ENCODE results near the gene SVIP.

Gene SVIP

DNA sequence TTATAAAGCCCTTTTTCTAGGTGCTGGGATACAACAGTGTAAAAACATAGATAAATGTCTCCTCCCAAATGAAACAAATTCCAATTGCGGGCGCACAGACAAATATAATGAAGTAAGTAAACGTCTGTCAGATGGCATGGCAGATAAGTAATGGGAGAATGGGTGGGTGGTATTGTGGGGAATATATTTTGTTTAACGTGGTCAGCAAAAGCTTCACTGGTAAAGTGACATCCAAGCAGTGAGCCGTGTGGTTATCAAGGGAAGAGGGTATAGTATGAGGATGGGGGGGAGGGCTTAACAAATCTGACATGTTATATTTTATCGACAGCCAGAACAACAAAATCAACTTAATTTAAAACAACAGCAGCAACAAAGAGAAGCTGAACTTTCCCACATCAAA lies 1.2 kb downstream of the SVIP start:
- no peak for DNase-seq (ENCODE audit: insufficient read length)
- TF ChIP-seq TAF1 (IDR thresholded peaks at IDR 0.05; ENCODE audit: borderline replicate concordance, low read depth, low read length) (no peak), POLR2AphosphoS5 (IDR thresholded peaks at IDR 0.05; ENCODE audit: low read depth, low read length) (no peak), POLR2A (IDR thresholded peaks at IDR 0.05; ENCODE audit: low read depth, low read length) (no peak)

DNA sequence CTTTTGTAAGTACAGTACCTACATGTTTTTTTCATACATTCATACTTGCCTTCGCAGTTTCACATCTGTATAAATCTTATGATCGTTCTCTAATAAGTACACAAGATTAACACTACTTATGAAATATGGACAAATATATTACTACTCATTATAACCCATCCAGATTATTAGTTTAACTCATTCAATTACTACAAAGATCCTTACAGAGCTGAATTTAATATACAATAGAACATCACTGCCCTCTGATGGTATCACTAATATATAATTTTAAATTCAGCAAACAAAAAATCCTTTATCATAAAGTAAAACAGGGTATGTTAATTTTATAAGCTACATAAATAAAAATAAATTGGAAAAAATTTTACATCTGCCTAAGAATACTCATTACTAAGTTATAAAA lies 7.4 kb downstream of the SVIP start:
- TF ChIP-seq POLR2AphosphoS5 (IDR thresholded peaks at IDR 0.05; ENCODE audit: low read depth, low read length): no peak
- FAIRE-seq (no peak), DNase-seq (ENCODE audit: insufficient read length) (no peak)

More for the DNA sequence above, 1.2 kb downstream of the SVIP start:
- FAIRE-seq: no peak

DNA sequence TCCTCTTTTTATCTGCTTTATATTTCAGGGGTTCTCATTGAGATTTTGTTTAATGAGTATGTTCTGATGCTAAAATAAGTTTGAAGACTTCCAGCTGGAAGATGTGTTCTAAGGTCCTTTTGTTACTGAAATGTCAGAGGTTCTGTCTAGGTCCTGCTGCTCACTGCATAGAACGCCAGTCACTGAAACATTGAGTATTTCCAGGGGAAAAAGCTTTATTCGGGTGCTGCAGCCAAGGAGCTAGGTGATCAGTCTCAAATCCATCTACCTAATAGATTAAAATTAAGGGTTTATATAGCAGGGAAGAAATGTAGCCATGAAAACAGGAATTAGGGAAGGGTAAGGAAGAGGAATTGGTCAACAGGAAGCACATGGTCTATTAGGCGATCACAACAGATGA lies 19.7 kb downstream of the SVIP start:
- TF ChIP-seq TAF1 (IDR thresholded peaks at IDR 0.05; ENCODE audit: borderline replicate concordance, low read depth, low read length): no peak
- TF ChIP-seq POLR2A (IDR thresholded peaks at IDR 0.05; ENCODE audit: low read depth, low read length): no peak
- no peak for TF ChIP-seq POLR2AphosphoS5 (IDR thresholded peaks at IDR 0.05; ENCODE audit: low read depth, low read length)
- FAIRE-seq: peak; percentile 21
- DNase-seq (ENCODE audit: insufficient read length): no peak

DNA sequence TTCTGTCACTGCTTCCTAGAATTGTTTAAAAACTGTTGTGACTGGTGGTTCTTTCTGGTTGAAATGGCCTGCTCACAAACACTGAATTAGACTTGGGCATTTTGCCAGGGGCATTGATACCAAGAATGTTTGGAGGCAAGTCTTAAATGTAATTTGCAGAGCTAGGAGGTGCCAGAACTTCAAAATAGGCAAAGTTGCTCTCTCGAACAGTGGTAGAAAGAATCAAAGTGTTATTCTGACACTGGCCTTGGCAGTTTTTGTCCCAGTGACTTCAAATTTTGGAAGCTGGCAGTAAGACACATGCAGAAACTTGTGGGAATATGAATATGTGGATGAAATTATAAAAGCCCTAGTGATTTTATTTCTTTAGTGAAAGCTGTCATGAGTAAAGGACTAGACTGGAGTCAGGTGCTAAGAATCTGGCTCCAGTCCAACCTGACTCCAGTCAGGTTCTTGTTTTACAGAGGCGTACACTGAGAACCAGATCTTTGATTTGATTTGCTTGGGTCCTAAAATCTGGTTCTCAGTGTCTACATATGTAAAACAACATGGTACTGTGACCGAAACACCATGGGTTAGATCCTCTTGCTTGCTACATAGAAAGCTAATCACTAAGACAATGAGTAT lies 20.9 kb downstream of the SVIP start:
- DNase-seq (ENCODE audit: insufficient read length) (no peak), FAIRE-seq (peak; percentile 78)
- TF ChIP-seq POLR2AphosphoS5 (IDR thresholded peaks at IDR 0.05; ENCODE audit: low read depth, low read length): no peak
- no peak for TF ChIP-seq POLR2A (IDR thresholded peaks at IDR 0.05; ENCODE audit: low read depth, low read length)
- no peak for TF ChIP-seq TAF1 (IDR thresholded peaks at IDR 0.05; ENCODE audit: borderline replicate concordance, low read depth, low read length)

DNA sequence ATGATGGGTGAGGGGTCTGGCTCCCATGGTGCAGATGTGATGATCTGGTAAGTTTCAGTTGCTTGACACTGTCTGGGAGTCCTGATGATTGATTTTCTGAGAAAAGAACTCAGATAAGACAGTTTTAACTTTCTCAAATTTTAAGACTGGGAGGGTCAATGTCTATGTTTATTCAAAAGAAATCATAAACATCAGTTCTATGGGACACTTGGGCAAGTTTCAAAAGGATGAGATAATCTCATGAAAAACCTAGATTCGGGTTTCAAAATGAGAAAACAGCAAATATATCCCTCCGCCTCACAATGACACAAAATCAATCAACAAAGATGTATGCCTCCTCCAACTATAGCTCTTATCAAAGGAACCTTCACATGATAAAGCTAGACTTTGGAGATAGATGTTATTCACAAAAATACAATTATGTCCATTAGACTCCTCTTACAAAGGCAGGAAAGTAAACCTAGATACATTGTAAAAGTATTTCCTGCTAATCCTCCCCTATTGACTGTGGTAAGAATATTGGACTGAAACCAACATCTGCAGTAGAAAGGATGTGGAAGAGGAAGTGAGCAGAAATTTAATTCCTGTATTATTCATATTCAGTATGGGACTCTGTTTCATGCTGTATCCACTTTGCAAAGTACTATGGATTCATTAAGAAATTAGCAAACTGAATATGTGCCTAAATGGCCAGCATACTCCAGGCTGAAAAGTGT lies 21.6 kb downstream of the SVIP start:
- FAIRE-seq: no peak
- no peak for DNase-seq (ENCODE audit: insufficient read length)
- TF ChIP-seq TAF1 (IDR thresholded peaks at IDR 0.05; ENCODE audit: borderline replicate concordance, low read depth, low read length) (no peak), POLR2AphosphoS5 (IDR thresholded peaks at IDR 0.05; ENCODE audit: low read depth, low read length) (no peak), POLR2A (IDR thresholded peaks at IDR 0.05; ENCODE audit: low read depth, low read length) (no peak)

- DNase-seq (ENCODE audit: insufficient read length) (no peak), FAIRE-seq (peak; percentile 9)
- TF ChIP-seq POLR2AphosphoS5 (IDR thresholded peaks at IDR 0.05; ENCODE audit: low read depth, low read length) (no peak), POLR2A (IDR thresholded peaks at IDR 0.05; ENCODE audit: low read depth, low read length) (no peak), TAF1 (IDR thresholded peaks at IDR 0.05; ENCODE audit: borderline replicate concordance, low read depth, low read length) (no peak)
Observed at GRCh38 chr11:22807391-22807790, 22.2 kb downstream of the SVIP start.

- TF ChIP-seq TAF1 (IDR thresholded peaks at IDR 0.05; ENCODE audit: borderline replicate concordance, low read depth, low read length) (no peak), POLR2AphosphoS5 (IDR thresholded peaks at IDR 0.05; ENCODE audit: low read depth, low read length) (no peak), POLR2A (IDR thresholded peaks at IDR 0.05; ENCODE audit: low read depth, low read length) (no peak)
- DNase-seq (ENCODE audit: insufficient read length) (no peak), FAIRE-seq (no peak)
Observed at GRCh38 chr11:22802861-22803260, 26.7 kb downstream of the SVIP start.

DNA sequence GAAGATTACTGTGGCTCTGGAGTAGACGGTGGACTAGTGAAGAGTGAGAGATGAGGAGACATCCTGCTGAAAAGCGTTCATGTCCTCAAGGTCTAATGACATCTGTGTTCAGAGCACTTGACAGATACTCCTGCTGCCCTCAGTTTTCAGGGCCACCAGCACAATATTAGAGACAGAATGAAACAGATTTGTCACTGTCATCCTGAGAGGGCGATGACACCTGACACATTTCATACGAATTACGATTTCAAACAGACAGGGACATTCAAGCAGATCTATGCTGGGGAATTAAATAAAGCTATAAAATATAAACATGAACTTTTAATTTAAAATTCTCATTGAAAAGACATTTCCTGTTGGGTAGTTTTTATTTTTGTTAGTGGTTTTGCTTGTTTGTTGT lies 29.1 kb downstream of the SVIP start:
- no peak for DNase-seq (ENCODE audit: insufficient read length)
- FAIRE-seq: no peak
- TF ChIP-seq POLR2A (IDR thresholded peaks at IDR 0.05; ENCODE audit: low read depth, low read length) (no peak), POLR2AphosphoS5 (IDR thresholded peaks at IDR 0.05; ENCODE audit: low read depth, low read length) (no peak), TAF1 (IDR thresholded peaks at IDR 0.05; ENCODE audit: borderline replicate concordance, low read depth, low read length) (no peak)

- no peak for DNase-seq (ENCODE audit: insufficient read length)
- no peak for FAIRE-seq
- TF ChIP-seq POLR2A (IDR thresholded peaks at IDR 0.05; ENCODE audit: low read depth, low read length) (no peak), TAF1 (IDR thresholded peaks at IDR 0.05; ENCODE audit: borderline replicate concordance, low read depth, low read length) (no peak), POLR2AphosphoS5 (IDR thresholded peaks at IDR 0.05; ENCODE audit: low read depth, low read length) (no peak)
Observed at GRCh38 chr11:22798901-22799300, 30.7 kb downstream of the SVIP start.

DNA sequence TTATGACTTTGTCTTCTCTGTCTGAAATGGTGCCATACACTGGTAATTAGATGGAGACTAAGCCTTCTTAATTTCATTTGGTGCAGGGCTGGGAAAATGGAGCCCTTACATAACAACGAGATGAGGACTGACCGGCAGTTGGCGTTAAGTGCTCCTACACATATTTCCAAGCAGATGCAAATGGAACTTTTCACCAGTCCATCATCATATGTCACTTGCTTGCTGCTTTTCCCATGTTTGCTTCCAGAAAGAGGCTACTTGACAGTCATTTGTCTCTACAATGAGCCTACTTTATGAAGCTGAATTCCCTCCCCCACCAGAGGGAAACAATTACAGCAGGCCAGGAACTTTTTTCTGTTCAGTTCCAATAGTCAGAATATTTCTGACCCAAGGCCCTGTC lies 32.6 kb downstream of the SVIP start:
- FAIRE-seq (no peak), DNase-seq (ENCODE audit: insufficient read length) (no peak)
- TF ChIP-seq TAF1 (IDR thresholded peaks at IDR 0.05; ENCODE audit: borderline replicate concordance, low read depth, low read length) (no peak), POLR2AphosphoS5 (IDR thresholded peaks at IDR 0.05; ENCODE audit: low read depth, low read length) (no peak), POLR2A (IDR thresholded peaks at IDR 0.05; ENCODE audit: low read depth, low read length) (no peak)

DNA sequence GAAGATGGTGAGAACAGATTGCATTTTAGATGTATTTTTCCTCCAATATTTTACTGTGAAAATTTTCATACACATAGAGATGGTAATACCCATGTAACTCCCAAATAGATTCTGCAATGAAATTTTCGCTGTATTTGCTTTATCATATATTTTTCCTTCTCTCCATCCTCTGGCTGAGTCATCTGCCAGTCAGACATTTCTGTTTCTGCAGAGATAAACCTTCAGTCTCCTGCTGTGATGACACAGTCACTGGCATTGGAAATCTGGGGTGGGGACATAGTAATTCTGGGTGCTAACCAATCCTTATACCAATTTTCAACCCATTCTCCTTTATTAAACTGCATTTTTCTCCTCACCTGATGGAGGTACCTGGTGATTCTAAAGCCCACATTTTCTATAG lies 33.7 kb downstream of the SVIP start:
- DNase-seq (ENCODE audit: insufficient read length) (no peak), FAIRE-seq (no peak)
- no peak for TF ChIP-seq TAF1 (IDR thresholded peaks at IDR 0.05; ENCODE audit: borderline replicate concordance, low read depth, low read length)
- no peak for TF ChIP-seq POLR2AphosphoS5 (IDR thresholded peaks at IDR 0.05; ENCODE audit: low read depth, low read length)
- no peak for TF ChIP-seq POLR2A (IDR thresholded peaks at IDR 0.05; ENCODE audit: low read depth, low read length)

DNA sequence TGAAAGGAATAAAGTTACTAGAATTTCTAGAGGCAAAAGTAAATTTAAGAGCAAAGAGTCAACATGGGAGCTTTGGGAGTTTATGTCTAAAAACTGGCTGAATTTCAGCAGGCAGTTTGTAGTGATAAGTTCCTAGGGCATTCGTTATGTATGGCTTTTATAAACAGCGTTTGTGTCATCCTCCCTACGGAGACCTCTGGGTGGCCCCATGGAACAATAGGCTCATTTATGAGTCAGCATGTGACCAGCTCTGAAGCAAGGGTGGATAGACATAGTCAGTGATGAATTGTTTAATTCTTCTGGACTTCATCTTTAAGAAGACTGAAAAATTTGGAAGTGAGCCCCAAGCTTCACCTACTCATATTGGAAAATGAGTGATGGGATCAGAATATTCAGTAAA lies 37.1 kb downstream of the SVIP start:
- TF ChIP-seq POLR2AphosphoS5 (IDR thresholded peaks at IDR 0.05; ENCODE audit: low read depth, low read length) (no peak), POLR2A (IDR thresholded peaks at IDR 0.05; ENCODE audit: low read depth, low read length) (no peak), TAF1 (IDR thresholded peaks at IDR 0.05; ENCODE audit: borderline replicate concordance, low read depth, low read length) (no peak)
- FAIRE-seq: no peak

More for the DNA sequence above, 37.1 kb downstream of the SVIP start:
- no peak for DNase-seq (ENCODE audit: insufficient read length)
